ENCODE data around the gene NRL. TPM values are rescaled to one million over a fixed set of nuclear protein-coding genes. Genes with fewer than 3 reads are reported as not detected.

NRL gene
- total RNA-seq, 2 experiments from 2014 or later, result 4.6 to 7.5 TPM

GRCh38 chr14:24070285-24071143 is 44.2 kb downstream of the NRL start:
- intact Hi-C loops (cut with micrococcal nuclease; ENCODE audit: unreplicated experiment), result no loop called here
- H4K20me1 ChIP-seq (ENCODE audit: insufficient read depth, low read length), result no peaks in the 10 kb centered on the region
- no peak overlapping the region for H2AFZ ChIP-seq (ENCODE audit: low read length)
- no peaks in the 10 kb centered on the region for H3K9me3 ChIP-seq (ENCODE audit: low read length)
- no peak for DNase-seq (ENCODE audit: low spot score)
- H3K79me2 ChIP-seq (ENCODE audit: insufficient read depth, low read depth, low read length), result no peaks in the 10 kb centered on the region
- H3K4me3 ChIP-seq (ENCODE audit: low read depth, low read length, poor library complexity, severe bottlenecking), result no peak overlapping the region
- CTCF ChIA-PET (ENCODE audit: unreplicated experiment), result interaction anchor here (1.2 kb wide), 1 partner anchor 10 kb away, joined by 3 read pairs; no protein-coding TSS in a partner anchor
- BruUV-seq (replicated peaks), result no TSS peak
- H3K4me2 ChIP-seq (ENCODE audit: low read length), result no peak overlapping the region
- POLR2A ChIA-PET, result interaction anchor here (2.1 kb wide), 1 partner anchor 10 kb away, joined by 9 read pairs; no protein-coding TSS in a partner anchor
- H3K27ac ChIP-seq (ENCODE audit: low read depth, low read length, poor library complexity, severe bottlenecking), result no peak overlapping the region
- H3K36me3 ChIP-seq (ENCODE audit: insufficient read depth, low read length), result no peaks in the 10 kb centered on the region
- TF ChIP-seq EZH2phosphoT487 (IDR thresholded peaks at IDR 0.05; ENCODE audit: borderline replicate concordance, low read depth, low read length), result no peak
- TF ChIP-seq CTCF (conservative IDR thresholded peaks at IDR 0.05; ENCODE audit: low read length), result no peak
- H3K9me2 ChIP-seq (ENCODE audit: insufficient read depth, low read length), result no peaks in the 10 kb centered on the region
- H3K4me1 ChIP-seq (ENCODE audit: insufficient read depth, low read length, poor library complexity, severe bottlenecking), result peaks cover 5% of the 10 kb centered on the region

- Histone ChIP-seq H3K9me3 (ENCODE audit: low read length) (no peaks in the 10 kb centered on the region), H3K4me2 (ENCODE audit: low read length) (no peak overlapping the region), H3K27ac (ENCODE audit: low read depth, low read length, poor library complexity, severe bottlenecking) (no peak overlapping the region), H3K9me2 (ENCODE audit: insufficient read depth, low read length) (no peaks in the 10 kb centered on the region), H3K79me2 (ENCODE audit: insufficient read depth, low read depth, low read length) (no peaks in the 10 kb centered on the region), H3K36me3 (ENCODE audit: insufficient read depth, low read length) (no peaks in the 10 kb centered on the region), H2AFZ (ENCODE audit: low read length) (no peak overlapping the region), H3K4me3 (ENCODE audit: low read depth, low read length, poor library complexity, severe bottlenecking) (no peak overlapping the region), H3K4me1 (ENCODE audit: insufficient read depth, low read length, poor library complexity, severe bottlenecking) (no peaks in the 10 kb centered on the region), H4K20me1 (ENCODE audit: insufficient read depth, low read length) (no peaks in the 10 kb centered on the region)
- BruUV-seq (replicated peaks), result no TSS peak
- TF ChIP-seq CTCF (conservative IDR thresholded peaks at IDR 0.05; ENCODE audit: low read length) (no peak), EZH2phosphoT487 (IDR thresholded peaks at IDR 0.05; ENCODE audit: borderline replicate concordance, low read depth, low read length) (no peak)
- CTCF ChIA-PET (ENCODE audit: unreplicated experiment), result interaction anchor here (1.2 kb wide), 1 partner anchor 8 kb away, joined by 3 read pairs; no protein-coding TSS in a partner anchor
- intact Hi-C loops (cut with micrococcal nuclease; ENCODE audit: unreplicated experiment), result no loop called here
- POLR2A ChIA-PET, result interaction anchor here (2.1 kb wide), 1 partner anchor 11 kb away, joined by 9 read pairs; no protein-coding TSS in a partner anchor
- DNase-seq (ENCODE audit: low spot score), result no peak
These were observed 45.4 kb downstream of the NRL start for GRCh38 chr14:24069411-24069735.
